GM21515 (cell line): ENCODE results near the gene LTBP3.
"Not testable (repeated sequence)": the region's sequence is repeated elsewhere in the genome, so short reads cannot be mapped to it uniquely, and the experiment has no call there.

Source experiments
- ATAC-seq: cut with Tn5 transposase; IDR thresholded peaks from one replicate; pipeline ENCODE4 v1.9.1; 2021; ENCODE audit not compliant: unreplicated experiment

The LTBP3 gene

DNA sequence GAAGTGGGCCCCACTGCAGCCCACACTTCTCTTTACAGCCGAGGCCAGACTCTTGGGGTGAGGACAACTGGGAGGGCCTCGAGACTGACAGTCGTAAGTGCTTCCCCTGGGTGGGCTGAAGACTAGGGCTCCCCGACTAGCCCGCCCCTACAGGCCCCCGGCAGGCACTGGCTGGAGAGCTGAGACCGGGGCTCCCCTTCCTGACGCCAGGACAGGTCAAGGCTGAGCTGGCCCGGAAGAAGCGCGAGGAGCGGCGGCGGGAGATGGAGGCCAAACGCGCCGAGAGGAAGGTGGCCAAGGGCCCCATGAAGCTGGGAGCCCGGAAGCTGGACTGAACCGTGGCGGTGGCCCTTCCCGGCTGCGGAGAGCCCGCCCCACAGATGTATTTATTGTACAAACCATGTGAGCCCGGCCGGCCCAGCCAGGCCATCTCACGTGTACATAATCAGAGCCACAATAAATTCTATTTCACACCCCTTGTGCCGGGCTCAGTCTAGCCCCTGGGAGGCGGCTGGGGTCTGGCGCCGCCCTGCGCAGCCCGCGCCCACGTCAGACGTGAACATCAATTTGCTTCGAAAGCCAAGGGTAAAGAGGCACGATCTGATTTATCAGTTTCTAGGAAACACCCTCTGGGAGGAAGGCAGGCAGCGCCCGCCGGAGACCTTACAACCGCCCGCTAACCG, 19.8 kb downstream of the LTBP3 start:
- ATAC-seq = no peak

DNA sequence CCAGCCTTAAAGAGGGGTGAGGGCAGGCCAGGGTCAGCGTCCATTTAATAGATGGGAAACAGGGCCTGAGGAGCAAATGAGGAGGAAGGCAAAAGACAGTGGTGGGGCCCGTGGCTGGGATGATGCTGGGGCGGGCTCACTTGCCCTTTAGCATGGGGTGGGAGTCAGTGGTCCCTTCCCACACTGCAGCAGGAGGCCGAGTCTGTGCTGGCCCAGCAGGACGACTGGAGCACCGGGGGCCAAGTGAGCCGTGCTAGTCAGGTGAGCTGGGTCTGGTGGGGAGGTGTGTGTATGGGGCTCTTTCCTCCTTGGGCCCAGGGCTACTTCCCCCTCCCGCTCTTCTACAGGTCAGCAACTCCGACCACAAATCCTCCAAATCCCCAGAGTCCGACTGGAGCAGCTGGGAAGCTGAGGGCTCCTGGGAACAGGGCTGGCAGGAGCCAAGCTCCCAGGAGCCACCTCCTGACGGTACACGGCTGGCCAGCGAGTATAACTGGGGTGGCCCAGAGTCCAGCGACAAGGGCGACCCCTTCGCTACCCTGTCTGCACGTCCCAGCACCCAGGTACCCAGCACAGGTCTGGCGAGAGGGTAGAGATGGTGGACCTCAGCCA, 20.4 kb downstream of the LTBP3 start:
- ATAC-seq = no peak

DNA sequence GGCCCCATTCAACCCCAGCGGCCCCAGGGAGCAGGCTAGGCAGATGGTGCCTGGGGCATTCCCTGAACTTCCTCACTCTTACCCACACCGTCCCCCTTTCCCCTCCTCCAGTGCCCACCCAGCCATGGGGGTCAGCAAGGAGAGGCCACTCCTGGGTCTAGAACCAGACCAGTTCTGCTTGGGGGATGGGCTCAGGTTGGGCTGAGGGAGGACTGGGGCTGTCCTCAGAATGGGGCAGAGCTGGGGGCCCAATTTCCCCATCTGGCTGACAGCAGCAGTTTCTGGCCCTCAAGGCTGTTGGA, 20.9 kb downstream of the LTBP3 start:
- ATAC-seq = no peak

DNA sequence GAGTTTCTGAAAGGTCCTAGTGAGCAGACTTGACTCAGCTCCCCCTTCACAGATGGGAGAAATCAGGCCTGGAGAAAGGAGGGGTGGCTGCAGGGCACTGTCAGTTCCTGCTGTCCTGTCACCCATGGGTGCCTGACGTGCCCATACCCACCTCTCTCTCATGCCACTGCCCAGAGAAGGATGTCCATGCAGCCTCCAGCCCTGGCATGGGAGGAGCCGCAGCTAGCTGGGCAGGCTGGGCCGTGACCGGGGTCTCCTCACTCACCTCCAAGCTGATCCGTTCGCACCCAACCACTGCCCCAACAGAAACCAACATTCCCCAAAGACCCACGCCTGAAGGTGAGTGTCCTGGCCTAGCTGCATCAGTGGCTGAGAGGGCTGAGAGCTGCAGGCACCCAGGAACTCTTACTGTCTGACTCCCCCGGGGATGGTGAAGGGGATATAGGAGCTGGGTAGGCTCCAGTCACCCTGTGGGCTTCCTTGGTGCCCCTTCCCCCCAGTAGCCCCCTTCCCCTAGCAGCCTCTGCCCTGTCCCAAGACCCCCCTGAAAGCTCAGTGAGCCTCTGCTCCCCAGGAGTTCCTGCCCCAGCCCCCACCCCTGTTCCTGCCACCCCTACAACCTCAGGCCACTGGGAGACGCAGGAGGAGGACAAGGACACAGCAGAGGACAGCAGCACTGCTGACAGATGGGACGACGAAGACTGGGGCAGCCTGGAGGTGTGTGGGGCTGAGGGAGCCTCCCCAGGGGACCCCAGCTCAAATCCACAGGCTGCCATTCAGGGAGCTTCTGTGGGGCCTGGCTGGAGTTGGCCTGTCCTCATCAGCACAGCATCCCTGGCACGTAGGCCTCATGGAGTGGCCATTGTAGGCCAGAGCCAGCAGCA, 21.5 kb downstream of the LTBP3 start:
- ATAC-seq = no peak

DNA sequence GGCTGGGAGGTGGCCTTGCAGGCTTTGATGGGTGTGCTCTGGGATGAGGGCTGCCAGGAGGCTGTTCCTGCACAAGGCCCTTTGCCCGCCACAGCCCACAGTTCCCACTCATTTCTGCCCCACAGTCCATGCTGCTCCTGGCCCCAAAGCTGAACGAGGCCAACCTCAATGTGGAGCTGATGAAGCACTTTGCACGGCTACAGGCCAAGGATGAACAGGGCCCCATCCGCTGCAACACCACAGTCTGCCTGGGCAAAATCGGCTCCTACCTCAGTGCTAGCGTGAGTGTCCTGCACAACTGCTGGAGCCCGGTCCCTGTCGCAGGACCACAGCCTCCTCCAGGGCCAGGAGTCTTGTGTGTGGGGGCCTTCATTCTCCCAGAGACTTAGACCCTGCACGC, 23.1 kb downstream of the LTBP3 start:
- ATAC-seq = no peak

DNA sequence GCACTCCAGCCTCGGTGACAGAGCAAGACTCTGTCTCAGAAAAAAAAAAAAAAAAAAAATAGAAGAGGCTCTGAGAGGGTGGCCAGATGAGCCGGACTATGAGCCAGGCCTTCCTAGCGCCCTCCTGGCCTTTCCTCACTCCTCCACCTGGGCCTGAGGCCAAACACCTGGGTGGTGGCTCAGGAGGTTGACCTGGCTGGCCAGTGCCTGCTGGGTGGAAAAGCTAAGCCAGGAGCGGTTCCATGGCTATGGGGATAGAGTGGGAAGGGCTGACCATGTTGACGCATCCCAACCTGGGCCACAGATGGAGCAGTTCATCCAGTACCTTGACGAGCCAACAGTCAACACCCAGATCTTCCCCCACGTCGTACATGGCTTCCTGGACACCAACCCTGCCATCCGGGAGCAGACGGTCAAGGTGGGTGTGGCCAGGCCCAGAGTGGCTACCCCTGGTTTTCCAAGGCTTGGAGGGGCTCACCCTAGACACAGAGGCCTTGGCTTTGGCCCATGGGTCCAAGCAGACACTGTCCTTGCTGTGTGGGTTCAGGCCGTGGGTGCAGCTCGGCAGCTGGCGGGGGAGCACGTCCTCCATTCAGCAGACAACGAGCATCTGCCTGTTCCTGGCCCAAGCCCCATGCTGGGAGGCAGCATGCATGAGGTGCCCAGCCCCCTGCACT, 25.6 kb downstream of the LTBP3 start:
- ATAC-seq = no peak

DNA sequence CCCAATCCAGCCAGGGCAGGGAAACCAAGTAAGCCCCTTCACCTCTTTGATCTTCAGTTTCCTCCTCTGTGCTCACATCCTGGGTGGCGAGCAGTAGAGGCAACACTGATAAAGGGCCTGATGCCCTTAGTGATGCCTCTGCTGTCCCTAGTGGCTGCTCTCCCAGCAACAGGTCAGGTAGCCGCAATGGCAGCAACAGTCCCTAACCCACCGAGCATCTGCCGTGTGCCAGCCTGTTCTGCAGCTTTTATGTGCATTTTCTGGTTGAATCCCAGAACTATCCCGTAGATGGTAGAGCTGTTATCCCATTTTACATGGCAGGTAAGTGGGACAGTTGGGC, 28.0 kb downstream of the LTBP3 start:
- no peak for ATAC-seq

DNA sequence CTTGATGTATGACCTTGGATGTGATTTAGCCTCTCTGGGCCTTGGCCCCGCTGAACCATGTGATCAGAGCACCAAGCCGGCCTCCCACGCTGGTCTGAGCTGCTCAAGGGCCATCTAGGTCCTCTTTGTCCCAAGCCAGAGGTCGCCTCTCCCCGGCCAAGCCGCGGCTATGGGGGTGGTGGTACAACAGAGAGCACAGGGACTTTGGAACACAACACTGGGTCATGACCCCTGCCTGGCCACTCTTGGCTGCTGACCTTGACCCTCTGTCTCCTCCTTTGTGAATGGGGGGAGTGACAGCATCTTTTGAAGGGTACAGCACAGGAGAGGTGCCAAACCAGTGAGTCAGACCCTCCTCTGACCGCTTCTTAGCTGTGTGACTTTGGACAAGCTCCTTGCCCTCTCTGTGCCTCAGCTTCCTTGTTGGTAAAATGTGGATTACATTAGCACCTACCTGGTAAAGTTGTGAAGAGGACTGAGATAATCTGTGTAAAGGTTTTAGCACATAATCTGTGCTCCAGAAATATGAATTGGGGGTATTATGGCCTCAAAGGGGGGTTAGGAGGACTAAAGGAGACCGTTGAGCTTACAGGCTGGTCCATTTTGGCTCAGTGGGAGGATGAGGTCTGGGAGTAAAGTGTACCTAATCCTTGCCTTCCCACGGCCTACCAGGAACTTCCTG, 28.5 kb downstream of the LTBP3 start:
- ATAC-seq = no peak

DNA sequence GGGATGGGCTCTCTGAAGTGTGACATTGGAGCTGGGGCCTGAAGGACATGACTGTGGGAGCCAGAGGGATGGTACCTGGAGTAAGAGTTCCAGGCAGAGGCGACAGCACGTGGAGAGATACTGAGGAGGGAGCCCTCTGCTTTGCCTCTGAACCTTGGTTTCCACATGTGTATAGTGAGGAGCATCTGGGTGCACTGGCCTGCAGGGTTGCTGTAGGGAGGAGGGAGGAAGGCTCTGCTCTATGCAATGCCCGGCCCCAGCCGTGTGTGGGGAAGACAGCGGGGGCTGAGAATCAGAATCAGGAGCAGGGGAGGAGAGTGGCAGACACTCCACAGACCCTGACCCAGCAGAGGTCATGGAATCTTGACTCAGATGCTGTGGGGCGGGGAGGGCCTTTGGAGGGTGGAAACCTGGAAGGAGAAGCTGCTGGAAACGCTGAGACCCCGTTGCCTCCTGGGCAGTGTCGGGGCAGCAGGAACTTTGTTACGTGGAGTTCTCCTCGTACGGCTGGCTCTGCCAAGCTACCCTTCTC, 29.3 kb downstream of the LTBP3 start:
- ATAC-seq = no peak

DNA sequence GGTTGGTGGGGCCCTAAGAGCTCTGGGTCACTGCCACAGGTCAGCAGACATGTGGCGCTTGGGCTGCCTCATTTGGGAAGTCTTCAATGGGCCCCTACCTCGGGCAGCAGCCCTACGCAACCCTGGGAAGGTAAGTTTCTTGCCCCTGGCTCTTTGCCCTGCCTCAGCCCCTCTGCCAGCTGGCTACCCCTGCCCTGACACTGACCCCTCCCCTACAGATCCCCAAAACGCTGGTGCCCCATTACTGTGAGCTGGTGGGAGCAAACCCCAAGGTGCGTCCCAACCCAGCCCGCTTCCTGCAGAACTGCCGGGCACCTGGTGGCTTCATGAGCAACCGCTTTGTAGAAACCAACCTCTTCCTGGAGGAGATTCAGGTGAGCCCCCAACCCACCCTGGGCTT, 31.4 kb downstream of the LTBP3 start:
- ATAC-seq = no peak

DNA sequence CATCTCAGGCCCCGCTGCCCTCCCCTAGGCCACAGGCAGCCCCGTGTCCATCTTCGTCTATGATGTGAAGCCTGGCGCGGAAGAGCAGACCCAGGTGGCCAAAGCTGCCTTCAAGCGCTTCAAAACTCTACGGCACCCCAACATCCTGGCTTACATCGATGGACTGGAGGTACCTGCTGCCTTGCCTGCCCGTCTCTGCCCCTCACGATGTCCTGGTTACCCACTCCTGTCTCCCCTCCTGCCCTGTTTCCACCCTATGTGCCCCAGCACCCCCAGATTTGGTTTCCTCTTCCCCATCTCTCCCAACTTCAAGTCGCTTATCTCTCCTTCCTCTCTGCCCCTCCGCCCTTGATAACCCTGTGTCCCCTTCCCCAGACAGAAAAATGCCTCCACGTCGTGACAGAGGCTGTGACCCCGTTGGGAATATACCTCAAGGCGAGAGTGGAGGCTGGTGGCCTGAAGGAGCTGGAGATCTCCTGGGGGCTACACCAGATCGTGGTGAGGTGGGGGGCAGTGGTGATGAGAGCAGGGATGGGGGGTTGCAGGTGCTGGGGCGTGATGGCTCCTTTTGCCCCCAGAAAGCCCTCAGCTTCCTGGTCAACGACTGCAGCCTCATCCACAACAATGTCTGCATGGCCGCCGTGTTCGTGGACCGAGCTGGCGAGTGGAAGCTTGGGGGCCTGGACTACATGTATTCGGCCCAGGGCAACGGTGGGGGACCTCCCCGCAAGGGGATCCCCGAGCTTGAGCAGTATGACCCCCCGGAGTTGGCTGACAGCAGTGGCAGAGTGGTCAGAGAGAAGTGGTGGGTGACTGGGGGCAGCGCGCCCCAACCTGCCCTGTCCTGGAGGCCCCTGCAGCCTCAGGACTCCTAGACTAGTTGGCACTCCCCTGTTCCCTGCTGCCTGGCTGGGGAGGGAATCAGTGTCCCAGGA, 32.3 kb downstream of the LTBP3 start:
- no peak for ATAC-seq

DNA sequence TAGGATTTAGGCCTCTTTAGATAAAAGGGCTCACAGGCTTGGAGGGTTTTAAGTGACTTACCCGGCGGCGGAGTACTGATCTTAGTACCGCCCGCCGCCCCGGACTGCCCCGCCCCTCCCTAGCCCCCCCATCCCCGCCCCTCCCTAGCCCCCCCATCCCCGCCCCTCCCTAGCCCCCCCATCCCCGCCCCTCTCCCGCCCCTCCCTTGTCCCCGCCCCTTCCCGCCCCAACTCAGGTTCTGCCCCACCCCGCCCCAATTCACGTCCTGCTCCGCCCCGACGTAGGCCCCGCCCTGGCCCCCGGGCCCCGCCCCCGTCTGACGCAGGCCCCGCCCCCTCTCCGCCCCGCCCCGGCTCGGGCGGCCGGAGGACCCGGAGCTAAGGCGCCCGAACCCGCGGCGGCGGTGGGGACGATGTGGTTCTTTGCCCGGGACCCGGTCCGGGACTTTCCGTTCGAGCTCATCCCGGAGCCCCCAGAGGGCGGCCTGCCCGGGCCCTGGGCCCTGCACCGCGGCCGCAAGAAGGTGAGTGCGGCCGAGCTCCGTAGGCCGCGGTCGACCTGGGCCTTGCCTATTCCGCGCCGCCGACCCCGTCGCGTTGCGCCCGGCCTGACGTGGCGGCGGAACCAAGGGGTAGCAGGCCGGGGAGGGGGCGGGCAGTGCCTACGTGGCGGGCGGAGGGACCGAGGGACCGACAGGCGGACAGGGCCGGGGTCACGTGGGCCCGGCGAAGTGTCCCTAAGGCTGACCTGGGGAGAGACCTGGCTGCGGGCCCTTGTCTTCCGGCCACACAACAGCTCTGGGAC, 33.2 kb downstream of the LTBP3 start, which contains the start of gene SCYL1:
Gene SCYL1, plus strand, starts transcription at position 343 of the 805 bp plus-strand sequence. Its CDS starts 71 bp downstream, at position 414.
- ATAC-seq = no peak

DNA sequence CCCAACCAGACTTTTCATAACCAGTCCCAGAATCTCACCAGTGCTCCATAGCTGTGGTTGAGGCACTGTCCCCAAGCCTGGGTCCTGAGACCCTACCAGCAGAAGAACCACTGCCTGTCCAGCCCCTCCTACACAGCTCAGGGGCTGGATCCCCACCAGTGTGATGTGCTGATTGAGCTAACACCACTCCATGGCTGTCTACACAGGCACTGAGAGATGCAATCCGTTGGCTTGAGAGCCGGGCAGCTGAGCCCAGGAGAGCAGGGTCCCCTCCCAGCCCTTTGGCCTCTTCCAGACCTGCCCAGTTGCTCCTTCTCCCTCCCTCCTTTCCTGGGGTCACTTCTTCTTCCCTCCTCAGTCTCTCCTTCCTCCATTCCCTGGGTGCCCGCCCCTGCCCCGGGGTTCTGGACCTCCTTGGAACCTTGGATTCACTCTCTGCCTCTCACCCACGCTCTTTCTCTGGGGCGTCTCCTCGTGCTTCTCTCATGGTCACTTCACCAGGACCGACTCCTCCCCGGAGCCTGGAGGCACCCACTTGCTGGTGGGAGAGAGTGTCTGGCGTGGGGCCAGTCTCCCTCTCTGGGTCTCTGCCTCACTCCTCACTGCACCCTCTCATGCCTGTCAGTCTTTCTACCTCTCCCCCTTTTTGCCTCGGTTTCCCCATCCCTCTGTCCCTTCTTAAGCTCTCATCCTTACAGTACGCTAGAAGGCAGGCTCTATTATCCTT, 34.0 kb downstream of the LTBP3 start:
- no peak for ATAC-seq

DNA sequence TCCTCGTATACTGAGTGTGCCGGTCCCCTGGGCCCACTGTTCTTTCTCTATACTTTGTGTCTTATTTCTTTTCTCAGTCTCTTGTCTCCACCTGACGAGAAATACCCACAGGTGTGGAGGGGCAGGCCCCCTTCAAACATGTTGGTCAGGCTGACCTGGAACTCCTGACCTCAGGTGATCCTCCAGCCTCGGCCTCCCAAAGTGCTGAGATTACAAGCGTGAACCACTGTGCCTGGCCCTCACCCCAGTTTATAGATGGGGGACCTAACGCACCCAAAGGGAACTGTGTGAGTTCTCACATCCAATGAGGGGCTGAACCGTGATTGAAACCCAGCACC, 34.6 kb downstream of the LTBP3 start:
- ATAC-seq = not testable (repeated sequence)

DNA sequence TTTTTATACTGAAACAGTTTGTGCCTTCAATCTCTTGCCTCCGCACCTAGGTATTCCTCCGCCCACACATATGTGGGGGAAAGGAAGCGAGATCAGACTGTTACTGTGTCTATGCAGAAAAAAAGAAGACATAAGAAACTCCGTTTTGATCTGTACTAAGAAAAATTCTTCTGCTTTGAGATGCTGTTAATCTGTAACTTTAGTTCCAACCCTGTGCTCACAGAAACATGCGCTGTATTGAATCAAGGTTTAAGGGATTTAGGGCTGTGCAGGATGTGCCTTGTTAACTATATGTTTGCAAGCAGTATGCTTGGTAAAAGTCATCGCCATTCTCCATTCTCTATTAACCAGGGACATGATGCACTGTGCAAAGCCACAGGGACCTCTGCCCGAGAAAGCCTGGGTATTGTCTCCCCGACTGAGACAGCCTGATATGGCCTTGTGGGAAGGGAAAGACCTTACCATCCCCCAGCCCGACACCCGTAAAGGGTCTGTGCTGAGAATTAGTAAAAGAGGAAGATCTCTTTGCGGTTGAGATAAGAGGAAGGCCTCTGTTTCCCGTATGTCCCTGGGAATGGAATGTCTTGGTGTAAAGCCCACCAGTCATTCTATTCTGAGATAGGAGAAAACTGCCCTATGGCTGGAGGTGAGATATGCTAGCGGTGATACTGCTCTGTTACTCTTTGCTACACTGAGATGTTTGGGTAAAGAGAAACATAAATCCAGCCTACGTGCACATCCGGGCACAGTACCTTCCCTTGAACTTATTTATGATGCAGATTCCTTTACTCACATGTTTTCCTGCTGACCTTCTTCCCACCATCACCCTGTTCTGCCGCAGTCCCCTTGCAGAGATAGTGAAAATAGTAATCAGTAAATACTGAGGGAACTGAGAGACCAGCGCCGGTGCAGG, 35.2 kb downstream of the LTBP3 start:
- not testable (repeated sequence) for ATAC-seq

DNA sequence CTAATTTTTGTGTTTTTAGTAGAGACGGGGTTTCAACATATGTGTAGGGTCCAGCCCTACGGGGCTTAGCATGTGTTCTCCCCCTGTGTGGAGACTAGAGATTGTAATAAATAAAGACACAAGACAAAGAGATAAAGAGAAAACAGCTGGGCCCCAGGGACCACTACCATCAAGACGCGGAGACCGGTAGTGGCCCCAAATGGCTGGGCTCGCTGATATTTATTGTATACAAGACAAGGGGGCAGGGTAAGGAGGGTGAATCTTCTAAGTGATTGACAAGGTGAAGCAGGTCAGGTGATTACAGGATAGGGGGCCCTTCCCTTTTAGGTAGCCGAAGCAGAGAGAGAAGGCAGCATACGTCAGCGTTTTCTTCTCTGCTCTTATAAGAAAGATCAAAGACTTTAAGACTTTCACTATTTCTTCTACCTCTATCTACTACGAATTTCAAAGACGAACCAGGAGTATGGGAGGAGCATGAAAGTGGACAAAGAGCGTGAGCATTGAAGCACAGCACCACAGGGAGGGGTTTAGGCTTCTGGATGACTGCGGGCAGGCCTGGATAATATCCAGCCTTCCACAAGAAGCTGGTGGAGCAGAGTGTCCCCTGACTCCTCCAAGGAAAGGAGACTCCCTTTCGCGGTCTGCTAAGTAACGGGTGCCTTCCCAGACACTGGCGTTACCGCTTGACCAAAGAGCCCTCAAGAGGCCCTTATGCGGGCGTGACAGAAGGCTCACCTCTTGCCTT, 36.2 kb downstream of the LTBP3 start:
- not testable (repeated sequence) for ATAC-seq
